DMS79 treated with DMSO at 0.1 percent for 48 hours (cell line): ENCODE data around the gene TPCN1.

Experiments
- DNase-seq: peaks from one replicate; lab custom pipeline; 2025; lab: John Stamatoyannopoulos, UW

TPCN1 gene

DNA sequence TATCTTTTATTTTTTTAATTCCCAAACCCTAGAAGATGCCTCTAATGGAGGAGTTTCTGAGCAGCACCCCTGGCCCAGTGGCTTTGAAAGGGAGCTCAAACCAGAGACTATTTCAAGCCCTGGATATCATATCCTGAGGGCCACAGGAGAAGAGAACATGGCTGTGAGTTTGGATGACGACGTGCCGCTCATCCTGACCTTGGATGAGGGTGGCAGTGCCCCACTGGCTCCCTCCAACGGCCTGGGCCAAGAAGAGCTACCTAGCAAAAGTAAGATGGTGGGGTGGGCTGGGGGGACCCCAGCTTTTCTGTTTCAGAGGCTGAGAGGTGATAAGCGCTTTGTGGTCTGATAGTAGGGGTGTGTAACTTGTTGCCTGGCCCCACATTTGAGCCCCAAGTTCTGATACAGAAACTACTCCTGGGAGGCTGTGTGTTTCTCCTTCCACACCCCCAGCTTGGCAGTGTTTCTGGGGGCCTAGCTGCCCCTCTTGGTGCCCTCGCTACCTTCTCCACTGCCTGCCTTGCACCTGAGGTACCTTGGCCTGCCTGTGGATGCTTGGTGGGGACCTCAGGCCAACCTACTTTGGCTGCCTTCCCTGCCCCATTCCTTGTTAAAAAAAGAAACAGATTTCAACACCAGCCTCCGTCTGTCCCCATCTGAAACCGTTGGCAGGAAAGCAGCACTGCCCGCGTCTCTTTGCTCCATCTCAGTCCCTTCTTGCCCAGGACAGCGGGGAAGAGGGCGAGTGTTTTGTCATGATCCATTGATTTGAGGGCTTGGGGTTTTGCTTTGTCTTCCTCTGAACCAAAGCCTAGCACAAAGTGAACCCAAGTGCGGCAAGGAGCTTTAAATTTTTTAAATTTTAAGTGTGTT is 5.7 kb downstream of the TPCN1 start:
- DNase-seq, result no peak

DNA sequence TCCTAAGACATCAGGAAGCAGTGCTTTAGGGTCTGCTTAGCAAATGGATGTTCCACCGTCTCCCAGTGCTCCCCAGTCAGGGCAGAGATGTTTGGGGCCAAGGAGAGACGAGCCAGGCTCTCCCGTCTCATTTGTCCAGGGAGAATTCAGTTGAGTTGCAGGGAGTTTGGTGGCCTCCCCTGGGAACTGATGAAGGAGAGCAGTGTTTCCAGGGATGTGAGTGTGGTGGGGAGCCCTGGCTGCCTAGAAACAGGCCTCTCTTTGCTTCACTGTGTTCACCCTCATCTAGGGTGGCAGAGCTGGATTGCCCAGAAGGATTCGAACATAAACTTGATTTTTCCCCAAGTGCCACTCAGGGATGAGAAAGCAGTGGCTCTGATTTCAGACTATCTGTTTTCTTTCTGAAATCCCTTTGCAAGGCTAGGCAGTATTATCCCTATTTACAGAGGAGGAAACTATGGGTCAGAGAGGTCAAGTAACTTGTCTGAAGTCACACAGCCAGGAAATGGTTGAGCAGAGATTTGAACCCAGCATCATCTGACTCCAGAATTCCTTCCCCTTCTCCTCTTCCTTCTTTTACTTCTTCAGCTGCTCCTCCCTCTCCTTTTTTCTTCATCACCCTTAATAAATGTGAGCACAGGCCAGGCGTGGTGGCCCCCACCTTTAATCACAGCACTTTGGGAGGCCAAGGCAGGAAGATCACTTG is 6.6 kb downstream of the TPCN1 start:
- DNase-seq, result no peak

DNA sequence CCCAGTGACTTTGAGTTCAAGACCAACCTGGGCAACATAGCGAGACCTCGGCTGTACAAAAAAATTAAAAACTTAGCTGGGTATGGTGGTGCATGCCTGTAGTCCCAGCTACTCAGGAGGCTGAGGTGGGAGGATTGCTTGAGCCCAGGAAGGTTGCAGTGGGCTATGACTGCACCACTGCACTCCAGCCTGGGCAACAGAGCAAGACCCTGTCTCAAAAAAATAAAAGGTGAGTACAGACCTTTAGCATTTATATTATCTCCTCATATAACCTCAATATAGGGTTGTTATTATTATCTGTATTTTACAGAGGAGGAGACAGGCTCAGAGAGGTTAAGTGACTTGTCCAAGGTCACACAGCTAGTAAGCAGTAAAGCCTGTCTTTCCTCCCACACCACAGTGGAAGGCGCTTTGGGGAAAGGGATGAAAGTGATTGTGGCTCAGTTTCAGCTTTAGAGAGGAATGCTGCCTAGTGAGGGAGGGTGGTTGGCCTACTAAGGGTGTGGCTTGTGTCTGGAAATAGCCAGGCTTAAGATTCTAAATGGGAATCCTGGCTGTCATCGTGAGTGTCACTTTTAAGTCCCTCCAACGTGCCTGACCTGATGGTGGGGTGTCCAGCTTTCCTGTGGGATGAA is 7.2 kb downstream of the TPCN1 start:
- DNase-seq, result no peak

DNA sequence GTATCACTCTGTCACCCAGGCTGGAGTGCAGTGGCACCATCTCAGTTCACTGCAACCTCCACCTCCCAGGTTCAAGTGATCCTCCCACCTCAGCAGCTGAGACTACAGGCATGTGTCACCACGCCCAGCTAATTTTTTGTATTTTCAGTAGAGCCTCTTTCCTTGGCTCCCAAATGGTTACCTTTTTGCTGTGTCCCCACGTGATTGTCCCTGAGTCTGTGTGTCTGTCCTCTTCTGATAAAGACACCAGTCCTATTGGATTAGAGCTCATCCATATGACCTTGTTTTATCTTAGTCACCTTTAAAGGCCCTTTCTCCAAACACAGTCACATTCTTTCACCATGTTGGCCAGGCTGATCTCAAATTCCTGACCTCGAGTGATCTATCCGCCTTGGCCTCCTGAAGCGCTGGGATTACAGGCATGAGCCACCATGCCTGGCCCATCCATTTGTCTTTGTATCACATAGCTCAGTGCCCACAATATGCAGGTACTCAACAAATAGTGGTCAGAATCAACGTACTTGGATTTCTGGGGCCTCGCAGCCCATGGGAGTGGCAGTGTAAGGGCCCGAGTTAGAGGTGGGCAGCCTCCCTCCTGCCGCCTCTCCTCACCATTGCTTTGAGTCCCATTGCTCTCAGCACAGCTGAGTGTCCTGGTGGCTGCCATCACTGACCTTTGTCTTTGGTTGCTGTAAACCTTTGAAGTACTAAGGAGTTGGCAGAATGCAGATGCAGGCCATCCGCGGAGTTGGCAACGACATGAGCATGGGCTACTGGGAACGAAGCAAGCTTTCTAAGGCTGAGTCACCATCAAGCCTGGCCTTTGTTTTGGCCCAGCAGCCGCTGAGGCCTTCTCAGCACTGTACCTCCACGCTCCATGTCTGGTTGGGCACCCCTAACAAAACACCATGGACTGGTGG is 9.3 kb downstream of the TPCN1 start:
- DNase-seq, result no peak

DNA sequence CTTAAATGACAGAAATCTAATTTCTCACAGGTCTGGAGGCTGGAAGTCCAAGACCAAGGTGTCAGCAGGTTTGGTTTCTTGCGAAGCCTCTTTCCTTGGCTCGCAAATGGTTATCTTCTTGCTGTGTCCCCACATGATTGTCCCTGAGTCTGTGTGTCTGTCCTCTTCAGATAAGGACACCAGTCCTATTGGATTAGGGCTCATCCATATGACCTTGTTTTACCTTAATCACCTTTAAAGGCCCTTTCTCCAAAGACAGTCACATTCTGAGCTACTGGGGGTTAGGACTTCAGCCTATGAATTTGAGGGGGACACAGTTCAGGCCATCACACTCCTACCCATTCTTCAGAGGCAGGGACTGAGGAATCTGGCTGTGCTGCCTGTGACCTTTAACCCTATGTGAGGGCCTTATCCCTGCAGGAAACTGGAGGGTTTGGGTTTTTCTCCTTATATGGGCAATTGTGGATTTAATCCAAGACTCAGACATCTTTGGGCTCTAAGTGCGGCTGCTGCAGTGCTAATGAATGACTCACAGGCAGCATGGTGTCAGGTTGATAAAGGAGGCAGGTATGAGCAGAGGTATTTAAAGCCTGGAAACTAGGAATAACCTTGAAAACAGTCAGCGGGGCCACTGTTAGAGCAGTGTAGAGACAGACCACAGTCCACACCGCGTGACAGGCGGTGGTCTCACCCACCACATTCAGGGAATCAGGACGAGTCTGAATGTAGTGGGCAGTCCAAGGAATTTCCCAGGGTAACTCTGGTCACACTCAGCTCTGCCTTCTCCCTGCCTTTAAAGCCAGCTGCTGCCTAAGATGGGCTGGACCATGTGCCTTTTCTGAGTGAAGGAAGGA is 10.2 kb downstream of the TPCN1 start:
- DNase-seq, result no peak

DNA sequence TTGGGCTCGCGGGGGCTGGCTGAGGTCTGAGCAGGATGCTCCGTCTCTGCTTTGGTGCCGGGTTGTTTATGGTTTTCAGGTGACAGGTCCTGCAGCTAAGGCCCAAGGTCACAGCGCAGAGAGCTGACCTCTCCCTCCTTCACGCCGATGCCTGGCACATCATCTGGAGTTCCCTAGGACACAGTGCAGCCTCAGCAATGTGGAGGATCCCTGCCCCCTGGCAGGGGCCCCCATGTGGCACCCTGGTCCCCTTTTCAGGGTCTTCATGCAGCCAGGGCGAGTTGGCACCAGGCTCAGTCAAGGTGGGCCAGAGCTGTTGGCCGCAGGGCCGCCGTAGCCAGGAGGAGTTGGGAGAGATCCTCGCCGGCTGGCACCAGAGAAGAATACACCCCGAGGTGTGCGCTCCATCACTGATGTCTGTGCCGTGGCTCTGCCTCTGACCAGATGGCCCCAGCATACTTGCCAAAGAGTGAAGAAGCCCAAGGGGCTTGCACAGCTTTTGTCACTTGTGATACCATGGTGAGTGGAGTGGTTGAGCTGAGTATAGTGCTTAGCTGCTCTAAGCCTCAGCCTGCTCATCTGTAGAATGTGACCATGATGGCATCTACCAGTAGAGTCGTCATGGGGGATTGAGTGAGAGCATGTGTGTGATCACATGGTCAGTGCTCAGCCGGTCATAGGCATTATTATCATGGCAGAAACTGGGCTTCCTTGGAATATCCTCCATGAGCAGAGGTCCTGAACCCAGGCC is 11.0 kb downstream of the TPCN1 start:
- no peak for DNase-seq

DNA sequence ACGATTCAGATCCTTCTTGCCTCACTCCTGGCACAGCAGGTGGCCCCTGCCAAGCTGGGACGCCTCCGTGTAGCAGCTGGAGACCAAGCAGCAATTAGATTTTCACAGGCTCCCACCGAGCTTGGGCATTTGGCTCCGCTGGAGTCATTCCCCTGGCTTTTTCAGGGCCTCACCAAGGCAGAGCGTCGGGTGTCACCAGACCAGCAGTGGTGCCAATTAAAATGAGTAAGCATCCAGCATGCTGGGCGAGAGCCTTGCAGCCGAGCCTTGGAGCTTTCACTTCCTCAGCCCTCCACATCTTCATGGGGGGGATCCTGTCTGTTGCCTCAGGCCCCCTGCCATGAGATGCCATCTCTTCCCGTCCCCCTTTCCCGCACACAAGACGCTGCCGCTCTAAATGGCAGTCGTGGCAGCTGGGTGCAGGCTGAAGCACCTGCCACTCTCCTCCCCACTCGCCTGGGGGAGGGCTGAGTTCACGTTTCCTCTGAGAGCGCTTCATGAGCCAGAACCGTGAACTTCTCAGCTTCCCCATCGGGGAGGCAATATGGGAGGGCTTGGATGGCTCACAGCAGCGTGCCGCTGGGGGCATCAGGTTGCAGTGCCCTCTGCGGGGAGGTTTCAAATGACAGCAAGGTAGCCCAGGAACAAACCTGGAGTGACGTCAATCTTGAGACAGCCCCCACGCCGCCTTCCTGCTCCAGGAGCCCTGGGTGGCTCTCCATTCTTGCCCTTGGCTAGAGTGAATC is 11.7 kb downstream of the TPCN1 start:
- peak; percentile 94 for DNase-seq

DNA sequence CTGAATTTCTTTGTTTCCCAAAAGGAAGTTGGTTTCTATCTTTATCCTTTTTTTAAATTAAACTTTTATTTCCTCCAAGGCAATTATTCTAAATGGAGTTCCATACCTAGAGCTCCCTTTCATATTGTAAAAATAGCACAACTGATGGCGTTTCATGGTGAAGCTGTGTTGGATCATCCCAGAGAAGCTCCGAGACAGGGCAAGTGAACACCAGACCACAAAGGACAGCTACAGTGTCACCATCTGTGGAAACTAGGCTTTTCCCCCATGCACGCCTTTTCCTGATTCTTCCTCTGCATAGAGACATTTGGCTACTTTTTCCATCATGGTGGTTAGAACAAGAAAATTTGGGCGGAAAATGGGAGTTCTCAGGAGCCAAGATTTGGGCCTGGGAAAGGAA is 12.7 kb downstream of the TPCN1 start:
- DNase-seq, result no peak

DNA sequence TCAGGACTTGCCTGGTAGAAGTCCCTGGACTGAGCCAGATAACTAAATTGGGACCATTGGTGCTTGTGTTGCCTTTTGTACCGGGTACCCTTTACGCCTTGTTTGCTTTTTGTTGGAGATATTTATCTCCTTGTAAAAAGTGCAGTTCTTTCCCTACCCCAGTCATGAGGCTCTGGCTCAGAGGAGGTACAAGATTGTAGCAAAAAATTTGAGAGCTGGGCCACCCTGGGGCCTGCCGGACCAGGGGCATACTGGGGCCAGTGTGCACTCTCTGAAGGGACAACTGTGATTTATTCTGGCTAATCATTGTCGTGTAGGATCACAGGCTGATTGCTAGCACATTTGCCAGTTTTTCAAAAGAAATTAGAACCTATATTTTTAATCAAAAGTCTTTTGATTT is 13.2 kb downstream of the TPCN1 start:
- DNase-seq, result no peak

DNA sequence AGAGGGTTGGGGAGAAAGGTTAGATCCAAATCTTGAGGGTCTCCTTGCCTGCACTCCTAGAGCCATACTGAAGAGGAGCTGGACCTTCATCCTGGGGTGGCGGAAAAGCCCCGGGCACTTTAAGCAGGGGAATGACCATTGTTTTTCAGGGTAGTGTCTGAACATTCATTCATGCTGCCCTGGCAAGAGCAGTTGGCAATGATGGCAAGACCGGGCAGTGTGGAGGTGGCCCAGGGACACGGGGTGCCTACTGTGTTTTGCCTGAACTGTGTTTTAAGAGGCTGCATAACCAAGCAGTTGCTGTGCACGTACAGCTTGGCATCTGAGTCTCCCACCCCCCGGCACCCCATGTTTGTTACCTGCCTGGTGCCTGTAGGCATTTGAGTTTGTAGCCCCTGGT is 14.7 kb downstream of the TPCN1 start:
- DNase-seq, result no peak

DNA sequence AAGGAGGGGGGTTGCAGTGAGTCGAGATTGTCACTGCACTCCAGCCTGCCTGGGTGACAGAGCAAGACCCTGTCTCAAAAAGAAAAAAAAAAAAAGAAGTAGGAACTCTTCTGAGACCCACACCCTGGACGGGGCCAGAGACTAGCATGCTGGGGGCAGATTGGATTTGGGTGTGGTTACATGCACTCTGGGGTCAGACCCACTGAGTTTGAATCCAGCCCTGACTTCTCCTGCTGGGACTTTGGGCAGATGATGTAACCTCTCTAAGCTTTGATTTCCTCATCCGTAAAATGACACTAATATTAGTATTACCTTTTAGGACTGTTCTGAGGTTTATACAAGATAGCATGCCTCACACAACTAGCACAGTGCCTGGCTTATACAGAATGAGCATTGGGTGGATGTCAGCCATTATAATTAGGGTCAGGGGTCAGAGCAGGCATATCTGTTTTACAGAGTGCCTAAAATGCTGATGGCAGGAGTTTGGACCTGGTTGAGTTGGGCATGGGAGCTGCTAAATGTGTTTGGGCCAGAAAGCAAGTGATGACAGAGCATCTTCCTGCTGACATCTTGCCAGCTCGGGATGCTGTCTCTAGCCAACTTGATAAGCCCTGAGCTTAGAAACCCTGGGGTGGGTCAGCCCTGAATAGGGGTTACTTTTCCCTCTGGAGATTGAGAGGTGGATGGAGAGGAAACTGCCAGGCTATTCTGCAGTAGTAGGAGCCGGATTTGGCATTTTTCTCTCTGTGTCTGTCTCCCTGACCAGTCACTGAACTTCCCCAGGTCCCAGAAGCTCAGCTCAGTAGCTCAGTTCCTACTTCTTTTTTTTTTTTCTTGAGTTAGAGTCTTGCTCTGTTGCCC is 15.5 kb downstream of the TPCN1 start:
- no peak for DNase-seq

DNA sequence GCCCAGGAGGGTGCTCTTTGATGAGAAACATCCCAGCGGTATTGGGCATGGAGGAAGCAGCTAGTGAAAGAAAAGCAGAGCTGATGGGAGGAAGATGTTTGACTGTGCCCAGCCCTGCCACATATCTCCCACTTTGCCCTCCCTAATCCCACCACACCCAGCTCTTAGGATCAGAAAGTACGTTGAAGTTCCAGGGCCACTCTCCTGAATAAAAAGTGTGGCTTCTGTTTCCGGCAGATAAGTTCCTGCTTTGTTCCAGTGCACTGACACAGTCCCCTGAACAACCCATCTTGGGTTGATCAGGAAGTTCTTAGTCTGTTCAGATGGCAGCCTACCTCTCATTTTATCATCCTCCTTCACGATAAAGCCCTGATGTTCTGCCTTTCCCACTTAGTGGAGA is 16.5 kb downstream of the TPCN1 start:
- DNase-seq, result no peak

DNA sequence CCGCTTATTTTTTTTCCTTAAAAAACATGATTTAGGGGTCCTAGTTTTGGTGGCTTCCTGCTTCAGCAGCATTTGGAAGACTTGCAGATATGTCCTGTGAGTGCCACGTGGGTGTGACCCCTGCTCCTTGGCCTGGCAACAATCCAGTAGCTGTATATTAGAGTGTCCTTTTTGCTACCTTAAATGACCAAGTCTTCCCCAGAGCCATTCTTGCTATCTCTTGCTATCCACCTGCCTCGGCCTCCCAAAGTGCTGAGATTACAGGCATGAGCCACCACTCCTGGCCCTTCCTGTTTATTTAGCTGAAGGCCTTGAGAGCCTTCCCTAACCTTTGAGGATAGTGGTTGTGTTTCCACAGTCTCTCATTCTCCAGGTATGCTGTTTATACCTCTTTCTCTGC is 17.0 kb downstream of the TPCN1 start:
- DNase-seq, result no peak

DNA sequence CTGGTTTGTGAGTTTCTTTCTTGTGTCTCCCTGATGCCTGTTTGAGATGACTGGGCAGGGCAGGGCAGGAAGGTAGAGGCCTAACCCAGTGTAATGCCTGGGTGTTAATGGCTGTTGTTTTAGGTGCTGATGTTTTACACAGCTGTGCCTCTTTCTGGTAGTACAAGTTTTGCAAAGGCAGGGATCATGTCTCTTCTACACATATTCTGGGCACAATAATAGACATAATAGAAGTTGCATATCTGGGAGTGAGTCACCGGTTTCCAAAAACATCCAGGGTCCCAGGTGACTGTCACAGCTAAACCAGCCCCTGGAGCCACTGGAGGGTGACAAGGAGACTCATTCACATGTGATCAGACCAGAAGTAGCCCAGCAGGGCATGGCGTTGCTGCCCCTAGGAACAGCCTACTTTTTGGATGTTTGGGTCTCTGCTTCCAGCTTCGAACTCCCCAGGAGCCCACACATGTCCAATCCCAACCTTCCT is 18.1 kb downstream of the TPCN1 start:
- peak; percentile 88 for DNase-seq

DNA sequence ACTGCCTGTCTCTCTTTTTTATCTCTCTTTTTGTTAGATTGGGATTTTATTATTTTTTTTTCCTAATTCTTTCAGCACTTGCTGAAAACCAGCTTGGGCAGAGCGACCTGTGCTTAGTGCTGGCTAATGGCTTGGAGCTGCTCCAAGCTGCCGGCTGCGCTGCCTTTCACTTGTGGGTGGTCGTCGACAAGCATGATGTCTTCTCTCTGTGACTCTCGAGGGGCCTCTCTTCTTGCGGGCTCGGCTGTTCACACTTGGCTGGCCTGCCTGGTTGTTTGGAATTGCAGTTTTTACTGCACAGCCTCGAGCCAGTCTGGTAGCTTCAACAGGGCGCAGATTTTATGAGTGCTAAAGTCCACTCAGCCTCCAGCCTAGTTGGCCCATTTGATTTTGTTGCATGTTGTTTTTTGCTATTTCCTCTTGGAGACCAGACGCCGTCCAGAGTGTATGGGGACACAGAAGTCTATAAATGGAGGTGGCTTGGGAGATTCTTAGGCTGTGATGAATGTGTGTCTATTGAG is 18.6 kb downstream of the TPCN1 start:
- peak; percentile 88 for DNase-seq

DNA sequence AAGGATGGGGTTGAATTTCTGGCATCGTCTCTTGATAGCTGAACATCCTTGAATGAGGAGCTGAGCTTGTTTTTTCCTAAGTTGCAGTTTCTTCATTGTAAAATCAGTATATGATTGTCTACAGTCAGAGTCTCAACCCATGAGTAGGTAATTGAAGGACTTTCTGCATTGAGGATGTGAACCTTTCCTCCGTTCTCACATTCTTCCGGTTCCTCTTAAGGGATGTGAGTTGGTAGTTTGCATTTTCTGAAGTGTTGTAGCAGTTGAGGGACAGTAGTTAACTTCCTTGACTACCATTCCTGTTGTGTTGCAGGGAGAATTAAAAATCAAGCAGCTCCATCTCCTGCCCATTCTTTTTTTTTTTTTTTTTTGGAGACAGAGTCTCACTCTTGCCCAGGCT is 19.1 kb downstream of the TPCN1 start:
- no peak for DNase-seq

DNA sequence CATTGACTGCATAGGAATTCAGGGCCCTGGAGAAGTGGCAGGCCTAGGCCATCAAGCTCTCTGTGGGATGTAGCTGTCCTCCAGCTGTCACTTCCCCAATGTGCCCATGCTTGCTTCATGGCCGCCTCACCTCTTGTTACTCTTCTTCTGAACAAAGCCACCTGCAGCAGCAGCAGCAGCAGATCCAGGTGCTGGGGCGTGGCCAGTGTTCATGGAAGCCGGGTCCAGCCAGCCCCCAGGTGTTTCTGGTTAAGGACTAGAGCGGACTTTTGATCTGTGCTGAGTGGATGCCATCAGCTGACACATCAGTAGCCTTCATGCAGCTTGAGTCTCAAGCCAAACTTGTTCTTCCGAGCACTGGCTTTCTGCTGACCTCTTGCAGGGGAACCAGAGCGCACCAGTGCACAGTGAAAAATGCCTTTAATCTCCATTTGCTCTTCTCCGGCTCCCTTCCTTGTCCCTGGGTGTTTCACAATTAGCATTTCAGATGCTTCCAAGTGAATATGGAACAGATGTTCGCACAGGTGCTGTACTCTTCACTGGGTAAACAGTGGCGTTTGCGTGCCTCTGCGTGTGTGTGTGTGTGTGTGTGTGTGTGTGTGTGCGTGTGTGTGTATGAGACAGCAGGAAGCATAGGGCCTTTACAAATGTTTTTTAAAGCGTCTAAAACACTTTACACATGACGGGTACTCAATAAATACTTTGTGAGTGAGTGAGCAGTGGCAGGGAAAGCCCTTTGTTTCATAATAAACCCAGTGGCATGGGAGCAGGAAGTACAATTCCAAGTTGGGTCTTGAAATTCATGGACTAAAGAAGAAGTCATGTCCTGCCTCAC is 20.1 kb downstream of the TPCN1 start:
- DNase-seq, result peak; percentile 92
